Thymus (tissue), 11 donors: ENCODE data around the gene SLC40A1. TPM values are rescaled to one million over a fixed set of nuclear protein-coding genes. Genes with fewer than 3 reads are reported as not detected.

Source experiments
- DNase-seq, 9 donors: peaks; one replicate each; pipeline ENCODE4 v3.0.0-alpha.2; 2013; ENCODE audit warnings: low spot score in 9 of 9, low read depth in 6 of 9, missing footprints in 1 of 9
- H3K27ac ChIP-seq, 2 donors: one replicate each; pipeline ENCODE4 v1.5.1; 2013; ENCODE audit warnings: control low read depth in 1 of 2, low read depth in 1 of 2, low read length in 1 of 2, mild to moderate bottlenecking in 1 of 2, moderate library complexity in 1 of 2
- H3K27me3 ChIP-seq, 2 donors: one replicate each; pipeline ENCODE4 v1.5.1; 2013; ENCODE audit warnings: low read length in 1 of 2; ENCODE audit not compliant: control insufficient read depth in 2 of 2, insufficient read depth in 1 of 2
- H3K36me3 ChIP-seq, 2 donors: one replicate each; pipeline ENCODE4 v1.5.1; 2013; ENCODE audit warnings: low read length in 1 of 2, mild to moderate bottlenecking in 1 of 2, moderate library complexity in 1 of 2; ENCODE audit not compliant: control insufficient read depth in 2 of 2, insufficient read depth in 2 of 2
- H3K4me1 ChIP-seq, 2 donors: one replicate each; pipeline ENCODE4 v1.5.1; 2013; ENCODE audit warnings: low read length in 2 of 2; ENCODE audit not compliant: control insufficient read depth in 2 of 2, insufficient read depth in 2 of 2
- H3K4me3 ChIP-seq, 2 donors: one replicate each; pipeline ENCODE4 v1.5.1; 2013; ENCODE audit warnings: low read length in 2 of 2, control low read depth in 1 of 2, mild to moderate bottlenecking in 1 of 2
- H3K9me3 ChIP-seq, 2 donors: one replicate each; pipeline ENCODE4 v1.5.1; 2013; ENCODE audit warnings: low read length in 1 of 2, mild to moderate bottlenecking in 1 of 2; ENCODE audit not compliant: control insufficient read depth in 2 of 2, insufficient read depth in 1 of 2
- WGBS: extraction: QIAGEN DNeasy Blood & Tissue Kit; methylation state at CpG from one replicate; pipeline ENCODE4 v1.1.7; 2013; 5-methylcytosine and 5-hydroxymethylcytosine counted together
- polyA plus RNA-seq: library from polyadenylated mRNA; stranded (reverse); fragments of 200-250 nt; gene quantifications from one replicate; pipeline ENCODE4 v1.2.3, GENCODE V29; 2013
- total RNA-seq: library from RNA; stranded (reverse); fragments of 120-200 nt; gene quantifications from one replicate; pipeline ENCODE4 v1.2.4, GENCODE V29; 2013
- donor health status: healthy.

SLC40A1 gene
- total and polyA plus RNA-seq, 2 donors, result 53.1 to 75.3 TPM

DNA sequence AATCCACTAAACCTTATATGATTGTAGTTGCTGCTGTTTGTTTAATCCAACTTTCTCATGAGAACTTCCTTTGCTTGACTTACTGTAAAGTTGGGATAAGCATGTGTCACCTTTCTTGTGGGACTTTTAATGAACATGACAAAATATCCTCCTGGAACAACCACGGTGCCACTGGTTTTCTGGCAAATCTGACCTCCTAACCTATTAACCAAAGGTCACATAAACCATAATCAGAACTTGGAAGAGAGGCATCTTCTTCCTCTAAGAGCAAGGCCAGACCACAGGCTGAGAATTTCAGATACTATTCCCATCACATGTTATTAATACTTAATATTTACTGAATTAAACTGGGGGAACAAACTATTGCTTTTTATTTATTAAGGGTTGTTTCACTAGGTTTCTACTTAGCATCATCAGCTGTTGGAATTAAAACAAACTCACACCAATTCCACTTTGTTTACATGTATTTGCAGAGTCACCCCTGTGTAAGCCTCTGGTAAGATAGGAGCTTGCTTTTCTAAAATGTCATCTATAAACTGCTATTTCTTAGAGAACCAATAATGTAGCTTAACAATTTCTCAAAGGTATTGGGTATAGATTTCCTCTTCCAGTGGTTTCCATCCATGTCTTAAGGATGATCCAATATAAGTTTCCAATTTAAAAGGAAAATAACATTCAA is 2.2 kb downstream of the SLC40A1 start:
- WGBS, result 86% methylated on average over 1 of the region's 1 CpG
- H3K27me3 ChIP-seq, result peaks cover 0 to 12% of the 10 kb centered on the region in 2 donors
- DNase-seq, result no peak
- peaks cover 0 to 1% of the 10 kb centered on the region in 2 donors for H3K9me3 ChIP-seq
- peaks cover 0 to 3% of the 10 kb centered on the region in 2 donors for H3K36me3 ChIP-seq
- H3K4me3 ChIP-seq, result no peak overlapping the region
- no peak overlapping the region for H3K27ac ChIP-seq
- H3K4me1 ChIP-seq, result peaks cover 9 to 20% of the 10 kb centered on the region in 2 donors

DNA sequence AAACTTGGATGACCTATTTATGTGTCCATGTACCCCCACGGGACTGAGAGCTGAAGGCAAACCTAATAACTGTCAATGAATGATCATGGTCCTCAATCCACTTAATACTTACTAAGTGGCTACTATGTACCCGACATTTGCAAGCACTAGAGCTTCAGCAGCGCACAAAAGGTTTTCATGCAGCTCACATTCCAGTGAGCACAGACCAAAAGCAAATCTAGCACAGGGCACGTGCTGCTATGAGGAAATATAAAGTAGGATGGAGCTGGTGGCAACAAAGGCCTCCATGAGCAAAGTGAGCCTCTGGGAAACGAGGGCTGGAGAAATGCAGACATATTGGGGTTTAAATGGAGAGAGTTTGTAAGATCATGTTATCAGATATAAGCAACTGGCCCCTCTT is 3.5 kb downstream of the SLC40A1 start:
- 96% methylated on average over 5 of the region's 5 CpGs for WGBS
- Histone ChIP-seq H3K4me3 (no peak overlapping the region), H3K27me3 (peaks cover 0 to 12% of the 10 kb centered on the region in 2 donors), H3K4me1 (peaks cover 9 to 20% of the 10 kb centered on the region in 2 donors), H3K9me3 (peaks cover 0 to 1% of the 10 kb centered on the region in 2 donors), H3K36me3 (peaks cover 0 to 3% of the 10 kb centered on the region in 2 donors), H3K27ac (no peak overlapping the region)
- DNase-seq, result no peak

DNA sequence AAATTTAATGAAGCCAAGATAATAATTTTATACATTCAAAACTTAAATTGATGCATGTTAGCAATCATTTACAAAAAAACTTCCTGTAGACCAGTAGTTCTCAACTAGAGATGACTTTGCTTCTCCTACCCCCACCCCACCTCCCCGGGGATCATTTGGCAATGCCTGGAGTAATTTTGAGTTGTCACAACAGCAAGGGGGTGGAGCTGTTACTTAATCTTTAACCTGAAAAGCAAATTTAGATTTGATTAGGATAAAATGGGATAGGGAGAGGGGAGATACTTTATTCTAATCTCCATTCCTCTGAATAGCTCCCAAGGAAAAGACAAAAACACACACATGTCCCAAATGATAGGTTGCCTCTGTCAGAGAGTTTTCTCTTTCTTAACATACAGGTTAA is 4.2 kb downstream of the SLC40A1 start:
- Histone ChIP-seq H3K27me3 (peaks cover 0 to 6% of the 10 kb centered on the region in 2 donors), H3K4me1 (peaks cover 5 to 14% of the 10 kb centered on the region in 2 donors), H3K4me3 (no peak overlapping the region), H3K36me3 (peaks cover 0 to 3% of the 10 kb centered on the region in 2 donors), H3K9me3 (peaks cover 0 to 1% of the 10 kb centered on the region in 2 donors), H3K27ac (no peak overlapping the region)
- WGBS, result 81% methylated on average over 1 of the region's 1 CpG
- DNase-seq, result no peak

DNA sequence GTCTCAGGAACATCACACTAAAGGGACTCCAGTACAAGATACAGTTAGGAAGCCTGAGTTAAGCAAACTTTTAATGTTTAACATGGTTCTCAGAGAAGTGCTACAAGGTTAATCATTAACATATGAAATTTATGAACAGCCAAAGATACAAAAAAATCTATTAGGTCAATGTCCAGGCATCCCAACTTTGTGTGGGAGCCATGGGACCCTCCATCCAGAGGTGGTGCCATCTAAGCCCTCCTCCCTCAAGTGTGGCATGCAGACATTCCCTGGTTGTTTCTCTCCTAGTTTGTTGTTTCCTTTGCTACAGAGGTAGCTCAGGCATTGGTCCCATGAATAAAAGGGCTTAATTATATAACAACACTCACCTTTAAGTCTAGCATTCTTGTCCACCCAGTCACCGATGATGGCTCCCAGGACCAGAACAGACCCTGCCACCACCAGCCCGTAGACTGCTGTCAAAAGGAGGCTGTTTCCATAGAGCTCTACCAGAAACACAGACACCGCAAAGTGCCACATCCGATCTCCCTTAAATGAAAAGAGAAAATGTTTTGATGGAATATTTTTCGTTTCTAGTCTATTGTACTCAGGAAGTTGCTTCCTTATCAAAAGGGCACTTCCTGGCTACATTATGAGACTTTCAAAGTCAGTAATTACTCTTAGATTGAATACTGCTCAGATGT is 5.7 kb downstream of the SLC40A1 start:
- H3K9me3 ChIP-seq, result no peaks in the 10 kb centered on the region
- no peaks in the 10 kb centered on the region for H3K27me3 ChIP-seq
- peaks cover under 1 to 3% of the 10 kb centered on the region in 2 donors for H3K4me1 ChIP-seq
- peaks cover 0 to 3% of the 10 kb centered on the region in 2 donors for H3K36me3 ChIP-seq
- no peak for DNase-seq
- 91% methylated on average over 5 of the region's 5 CpGs for WGBS
- H3K27ac ChIP-seq, result no peak overlapping the region
- H3K4me3 ChIP-seq, result no peak overlapping the region

DNA sequence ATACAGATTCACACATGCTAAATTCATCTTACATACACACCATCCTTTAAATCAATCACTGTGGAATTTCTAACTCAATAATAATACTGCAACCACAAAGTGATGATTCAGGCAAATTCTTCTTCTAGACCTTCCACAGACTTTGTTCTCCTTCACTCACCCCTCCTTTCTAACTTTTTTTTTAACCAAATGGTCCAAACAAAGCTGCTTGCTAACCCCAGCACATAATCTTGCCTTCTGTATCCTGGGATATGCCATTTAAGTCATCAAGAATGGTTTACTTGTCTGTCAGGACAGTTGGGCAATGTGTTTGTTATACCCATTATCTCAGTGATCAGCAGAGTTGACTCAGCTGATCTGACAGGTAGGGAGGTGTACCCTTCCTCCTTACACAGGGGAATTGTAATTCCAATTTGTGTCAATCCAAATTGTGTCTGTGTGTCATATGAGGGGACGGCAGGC is 10.0 kb downstream of the SLC40A1 start:
- peaks cover 0 to 3% of the 10 kb centered on the region in 2 donors for H3K36me3 ChIP-seq
- DNase-seq, result no peak

DNA sequence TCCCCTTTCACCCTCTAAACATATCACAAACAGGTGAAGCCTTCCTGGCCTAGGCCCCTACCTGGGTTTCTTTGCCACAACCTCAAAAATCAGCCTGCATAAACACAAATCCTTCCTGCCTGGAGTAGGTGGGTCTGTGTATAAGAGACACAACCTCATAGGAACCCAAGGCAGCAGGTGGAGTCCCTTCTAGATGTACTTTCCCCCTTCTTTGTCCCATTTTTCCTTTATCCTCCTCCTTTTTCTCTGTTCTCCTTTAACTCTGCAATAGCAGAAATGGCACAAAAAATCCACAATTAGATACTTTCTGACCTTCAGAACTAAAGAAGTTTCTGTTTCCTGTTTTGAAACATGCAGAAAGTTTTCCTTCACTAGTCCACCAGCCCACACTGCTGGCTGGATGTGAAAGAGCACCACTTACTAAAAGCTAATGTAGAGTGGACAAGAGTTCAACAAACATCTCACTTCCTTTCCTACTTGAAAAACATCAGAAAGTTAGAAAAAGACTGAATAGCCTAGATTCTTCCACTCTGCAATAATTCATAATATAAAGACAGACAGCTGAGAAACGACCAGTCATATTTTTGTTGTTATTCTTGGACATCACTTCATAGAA is 11.2 kb downstream of the SLC40A1 start:
- WGBS, result 55% methylated on average over 1 of the region's 1 CpG
- no peak for DNase-seq
- H3K36me3 ChIP-seq, result peaks cover 4 to 5% of the 10 kb centered on the region in 2 donors
- H3K9me3 ChIP-seq, result no peaks in the 10 kb centered on the region
- no peak overlapping the region for H3K4me3 ChIP-seq
- H3K27ac ChIP-seq, result no peak overlapping the region
- H3K27me3 ChIP-seq, result no peaks in the 10 kb centered on the region
- H3K4me1 ChIP-seq, result no peaks in the 10 kb centered on the region

More for the DNA sequence above, 10.0 kb downstream of the SLC40A1 start:
- WGBS, result 97% methylated on average over 1 of the region's 1 CpG
- Histone ChIP-seq H3K27ac (no peak overlapping the region), H3K9me3 (no peaks in the 10 kb centered on the region), H3K4me1 (no peaks in the 10 kb centered on the region), H3K4me3 (no peak overlapping the region), H3K27me3 (no peaks in the 10 kb centered on the region)

DNA sequence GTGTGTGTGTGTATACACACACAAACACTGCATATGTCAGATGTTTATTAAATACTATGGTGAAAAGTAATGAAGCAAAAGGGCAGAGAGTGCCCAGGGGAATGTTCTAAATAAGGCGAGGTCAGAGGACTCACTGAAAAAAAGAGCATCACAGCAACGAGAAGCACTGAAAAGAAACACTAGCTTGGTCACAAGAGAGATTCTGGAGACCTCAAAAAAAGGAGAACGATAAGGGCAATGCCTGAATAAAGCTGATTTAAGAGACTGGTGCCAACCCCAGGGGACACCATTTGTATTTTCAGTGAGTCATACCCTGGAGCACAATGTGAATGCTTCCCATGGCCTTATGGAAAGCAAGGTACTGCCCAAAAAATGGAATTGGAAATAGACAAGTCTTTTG is 14.5 kb downstream of the SLC40A1 start:
- no peak for DNase-seq
- no peaks in the 10 kb centered on the region for H3K27me3 ChIP-seq
- no peaks in the 10 kb centered on the region for H3K4me1 ChIP-seq
- no peaks in the 10 kb centered on the region for H3K9me3 ChIP-seq
- peaks cover 10 to 12% of the 10 kb centered on the region in 2 donors for H3K36me3 ChIP-seq
- no peak overlapping the region for H3K27ac ChIP-seq
- no peak overlapping the region for H3K4me3 ChIP-seq
- 96% methylated on average over 3 of the region's 3 CpGs for WGBS

DNA sequence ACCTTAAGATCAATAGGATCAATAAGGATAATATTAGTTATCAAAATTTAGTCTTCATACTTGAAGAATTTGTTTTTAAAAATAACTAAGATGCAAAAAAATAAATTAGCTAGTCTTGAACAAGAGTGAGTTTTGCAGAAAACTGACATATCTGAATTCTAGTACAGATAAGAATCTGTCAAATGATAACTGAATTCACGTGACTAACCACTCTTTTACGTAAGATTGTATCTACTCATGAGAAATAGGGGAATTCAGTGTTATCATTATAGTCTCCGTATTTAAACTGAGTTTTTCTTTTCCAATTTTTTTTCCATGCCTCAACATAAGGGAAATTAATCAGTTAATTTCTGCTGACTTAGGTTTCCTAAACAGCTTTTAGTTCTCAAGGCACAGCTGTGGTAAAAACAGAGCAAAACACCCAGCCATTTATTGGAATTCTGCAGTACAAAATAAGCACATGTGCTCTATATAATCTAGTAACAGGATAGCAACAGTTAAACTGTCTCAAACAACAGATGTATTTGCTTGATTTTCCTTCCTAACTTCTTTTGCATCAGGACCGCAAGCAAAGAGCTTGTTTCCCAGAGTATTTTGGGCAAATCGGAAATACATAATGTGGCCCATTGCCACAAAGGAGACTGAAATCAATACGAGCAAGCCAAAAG is 19.1 kb downstream of the SLC40A1 start:
- 85% methylated on average over 6 of the region's 6 CpGs for WGBS
- H3K4me1 ChIP-seq, result no peaks in the 10 kb centered on the region
- H3K36me3 ChIP-seq, result peaks cover 10 to 12% of the 10 kb centered on the region in 2 donors
- H3K4me3 ChIP-seq, result no peak overlapping the region
- peak in 1 of 9 donors; percentile 16 for DNase-seq
- no peaks in the 10 kb centered on the region for H3K9me3 ChIP-seq
- H3K27ac ChIP-seq, result no peak overlapping the region
- H3K27me3 ChIP-seq, result no peaks in the 10 kb centered on the region

DNA sequence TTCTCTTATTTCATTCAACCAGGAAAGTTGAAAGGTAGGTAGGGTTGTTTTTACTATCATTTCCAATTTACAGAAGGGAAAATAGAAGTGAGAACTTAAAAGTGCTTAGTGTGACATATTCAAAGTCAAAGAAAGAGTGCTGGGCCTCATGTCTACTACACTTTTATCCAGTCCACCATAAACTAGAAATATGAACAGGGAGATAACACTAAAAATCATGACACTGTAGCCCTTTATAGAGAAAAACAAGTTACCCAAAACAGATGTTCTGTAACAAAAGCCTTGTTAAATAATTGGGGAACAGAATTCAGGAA is 20.4 kb downstream of the SLC40A1 start:
- H3K27me3 ChIP-seq, result no peaks in the 10 kb centered on the region
- no peaks in the 10 kb centered on the region for H3K9me3 ChIP-seq
- no peak for DNase-seq
- no peak overlapping the region for H3K27ac ChIP-seq
- H3K36me3 ChIP-seq, result peaks cover 7 to 12% of the 10 kb centered on the region in 2 donors
- no peaks in the 10 kb centered on the region for H3K4me1 ChIP-seq
- no peak overlapping the region for H3K4me3 ChIP-seq
